Endothelial cell of umbilical vein (primary cell): ENCODE results near the gene IL10. TPM values are rescaled to one million over a fixed set of nuclear protein-coding genes. Genes with fewer than 3 reads are reported as not detected.

Experiments
- BruUV-seq: library from RNA; stranded (reverse); fragments of 400-500 nt; replicated peaks from 2 replicates; lab custom pipeline; 2021; lab: Mats Ljungman, UMichigan
- CTCF ChIA-PET: fragments of 300-600, 350-600 bp; sonication (Branson Sonifier 250); formaldehyde crosslinking; loops from one replicate; lab custom pipeline; 2021; ENCODE audit warnings: antibody characterized with exemption, inconsistent platforms; lab: Charles Lee
- POLR2A ChIA-PET: fragments of 300-600, 350-600 bp; sonication (Branson Sonifier 250); formaldehyde crosslinking; loops from one replicate; lab custom pipeline; 2021; ENCODE audit warnings: antibody characterized with exemption, inconsistent platforms; lab: Charles Lee
- DNase-seq: peaks from one replicate; pipeline ENCODE4 v3.0.0-alpha.2; 2011; ENCODE audit warnings: low read depth, low spot score
- FAIRE-seq: peaks from 2 replicates; lab custom pipeline; 2011; peaks lifted over from hg19 to GRCh38; lab: Jason Lieb, UNC
- H2AFZ ChIP-seq: 2 replicates; pipeline ENCODE4 v1.6.0; 2012; ENCODE audit warnings: low read depth, low read length, control low read depth, inconsistent platforms
- H3K27ac ChIP-seq: 2 replicates; pipeline ENCODE4 v1.5.1; 2011; ENCODE audit warnings: low read depth, mild to moderate bottlenecking, control low read depth, low read length, moderate library complexity; ENCODE audit not compliant: insufficient read depth
- H3K27me3 ChIP-seq, 2 experiments: 2 replicates each; pipeline versions ENCODE4 v1.6.0 to v1.6.1; 2011; ENCODE audit warnings: low read length in 2 of 2, mixed read lengths in 1 of 2; ENCODE audit not compliant: control insufficient read depth in 2 of 2, insufficient read depth in 2 of 2
- H3K36me3 ChIP-seq, 2 experiments: 2 replicates in 1 of 2; 3 replicates in 1 of 2; pipeline ENCODE4 v1.5.1; 2011; ENCODE audit warnings: low read length in 2 of 2, mild to moderate bottlenecking in 1 of 2, moderate library complexity in 1 of 2; ENCODE audit not compliant: control insufficient read depth in 2 of 2, insufficient read depth in 2 of 2; ENCODE audit errors: extremely low read depth in 1 of 2
- H3K4me1 ChIP-seq: 3 replicates; pipeline ENCODE4 v1.5.1; 2011; ENCODE audit warnings: mild to moderate bottlenecking, low read length; ENCODE audit not compliant: control insufficient read depth, insufficient read depth; ENCODE audit errors: extremely low read depth
- H3K4me2 ChIP-seq: 2 replicates; pipeline ENCODE4 v1.6.1; 2011; ENCODE audit warnings: low read length, control low read depth, mixed read lengths; ENCODE audit not compliant: insufficient read depth
- H3K4me3 ChIP-seq, 3 experiments: fragments of 200-600 bp in 1 of 3; sonication (generic), shearing (Covaris generic) in 1 of 3; replicated peaks in 1 of 3; 2 replicates each; pipeline ENCODE4 v1.5.1; 2011 to 2016; ENCODE audit warnings: control low read depth in 3 of 3, low read length in 3 of 3, mild to moderate bottlenecking in 2 of 3, inconsistent platforms in 1 of 3, low read depth in 1 of 3, moderate library complexity in 1 of 3; ENCODE audit not compliant: insufficient read depth in 1 of 3
- H3K79me2 ChIP-seq: 2 replicates; pipeline ENCODE4 v1.6.0; 2012; ENCODE audit warnings: low read length, inconsistent platforms; ENCODE audit not compliant: control insufficient read depth, insufficient read depth
- H3K9ac ChIP-seq: replicated peaks from 2 replicates; pipeline ENCODE3; 2011; ENCODE audit warnings: low read length, control low read depth; ENCODE audit not compliant: insufficient read depth; ENCODE audit errors: extremely low read depth
- H3K9me1 ChIP-seq: replicated peaks from 3 replicates; pipeline ENCODE4 v1.6.0; 2011; ENCODE audit warnings: mild to moderate bottlenecking, low read length; ENCODE audit not compliant: control insufficient read depth, insufficient read depth; ENCODE audit errors: extremely low read depth
- H3K9me3 ChIP-seq: replicated peaks from 2 replicates; pipeline ENCODE4 v1.5.1; 2012; ENCODE audit warnings: low read length, inconsistent platforms; ENCODE audit not compliant: control insufficient read depth, insufficient read depth
- H4K20me1 ChIP-seq: replicated peaks from 2 replicates; pipeline ENCODE3; 2011; ENCODE audit warnings: mild to moderate bottlenecking, low read length; ENCODE audit not compliant: control insufficient read depth, insufficient read depth; ENCODE audit errors: extremely low read depth
- EZH2 ChIP-seq: IDR thresholded peaks from 2 replicates; pipeline ENCODE4 v1.6.1; 2012; ENCODE audit warnings: borderline replicate concordance, low read depth, mild to moderate bottlenecking, moderate library complexity, low read length, inconsistent platforms; ENCODE audit not compliant: severe bottlenecking
- FOS ChIP-seq: IDR thresholded peaks from 2 replicates; pipeline ENCODE4 v1.6.1; 2011; ENCODE audit warnings: mild to moderate bottlenecking, low read length, moderate library complexity, borderline replicate concordance; ENCODE audit not compliant: insufficient read depth
- GATA2 ChIP-seq: IDR thresholded peaks from 2 replicates; pipeline ENCODE4 v1.7.0; 2011; ENCODE audit warnings: low read depth, mild to moderate bottlenecking, moderate library complexity, mixed read lengths, low read length; ENCODE audit not compliant: insufficient read length, insufficient read depth
- JUN ChIP-seq: IDR thresholded peaks from 2 replicates; pipeline ENCODE4 v1.6.1; 2011; ENCODE audit warnings: borderline replicate concordance, low read depth; ENCODE audit not compliant: insufficient read length, insufficient read depth
- MYC ChIP-seq: IDR thresholded peaks from one replicate; pipeline ENCODE4 v1.6.1; 2011; ENCODE audit warnings: mild to moderate bottlenecking, low read depth, low read length
- POLR2A ChIP-seq: IDR thresholded peaks from 2 replicates; pipeline ENCODE4 v1.6.1; 2012; ENCODE audit warnings: low read depth, mild to moderate bottlenecking, control low read depth, low read length
- POLR2AphosphoS5 ChIP-seq: IDR thresholded peaks from 2 replicates; pipeline ENCODE4 v1.6.1; 2012; ENCODE audit warnings: low read depth, mild to moderate bottlenecking, control low read depth, low read length, moderate library complexity; ENCODE audit not compliant: insufficient read depth
- dilution Hi-C: fragments of 300-500 bp; cut with MboI; formaldehyde crosslinking; loops from one replicate; pipeline ENCODE4 v1.15.0; 2019; ENCODE audit warnings: low sequenced_read_pairs; ENCODE audit not compliant: extremely low pct_ligation_motif_present
- intact Hi-C: fragments of 100-400 bp; cut with micrococcal nuclease; formaldehyde crosslinking; loops from one replicate; pipeline ENCODE4 v1.10.0; 2022
- polyA plus RNA-seq, 4 experiments: library from polyadenylated mRNA; depleted of rRNA in 3 of 4; stranded (reverse) in 3 of 4; unstranded in 1 of 4; fragments of >200 nt; gene quantifications; 2 replicates each; pipeline versions ENCODE4 v1.2.1 to v1.2.3, GENCODE V29; 2011 to 2012; ENCODE audit warnings: missing spikeins in 1 of 4
- total RNA-seq: library from RNA; stranded (reverse); gene quantifications from 2 replicates; pipeline ENCODE4 v1.2.3, GENCODE V29; 2021
- TF ChIP-seq, protein P1 (sequence below): IDR thresholded peaks from 2 replicates; pipeline ENCODE4 v1.6.1; 2011; ENCODE audit not compliant: insufficient read depth, insufficient read length
- TF ChIP-seq, protein P2 (sequence below), 2 donors: IDR thresholded peaks; 1 replicate in 1 of 2; 2 replicates in 1 of 2; pipeline ENCODE4 v1.5.1; 2011; ENCODE audit warnings: low read length in 2 of 2, mild to moderate bottlenecking in 2 of 2, moderate library complexity in 2 of 2, control low read depth in 1 of 2, inconsistent platforms in 1 of 2, low read depth in 1 of 2; ENCODE audit not compliant: insufficient read depth in 1 of 2; ENCODE audit errors: extremely low read depth in 1 of 2

IL10 gene
- total and polyA plus RNA-seq, 2 donors (not counting 3 experiments of a cell fraction or from before 2014, with no cell fraction given), result not detected

DNA sequence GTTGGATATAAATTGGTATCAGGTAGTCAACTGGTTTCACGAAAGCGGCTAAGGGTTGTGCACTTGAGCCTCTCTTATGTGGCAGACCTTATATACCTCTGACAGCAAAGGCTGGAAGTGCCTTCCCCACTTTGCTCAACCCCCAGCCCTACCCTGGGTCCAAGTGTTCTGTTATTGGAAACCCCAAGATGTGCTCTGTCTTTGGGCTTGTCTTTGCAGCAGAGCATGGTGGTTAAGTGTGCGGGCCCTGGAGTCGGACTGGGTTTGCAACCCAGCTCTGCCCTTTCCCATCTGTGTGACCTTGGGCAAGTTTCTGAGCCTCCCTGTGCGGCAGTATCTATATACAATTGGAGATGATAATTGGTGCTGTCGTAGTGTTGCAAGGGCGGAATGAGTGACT, 11.2 kb upstream of the IL10 start:
- intact Hi-C loops (no loop called here), dilution Hi-C loops (no loop called here)
- Histone ChIP-seq H3K79me2 (no peaks in the 10 kb centered on the region), H3K4me2 (no peak overlapping the region), H3K4me1 (no peaks in the 10 kb centered on the region), H3K27me3 (peaks cover 2 to 3% of the 10 kb centered on the region in 2 experiments), H2AFZ (no peak overlapping the region), H3K4me3 (no peak overlapping the region), H3K9ac (no peak overlapping the region), H3K9me1 (no peaks in the 10 kb centered on the region), H3K36me3 (no peaks in the 10 kb centered on the region), H3K9me3 (no peaks in the 10 kb centered on the region), H3K27ac (no peak overlapping the region), H4K20me1 (no peaks in the 10 kb centered on the region)
- FAIRE-seq (no peak), DNase-seq (no peak)
- ChIA-PET POLR2A (no interaction called here), CTCF (interaction anchor here (1.3 kb wide), 1 partner anchor 14 kb away, joined by 3 read pairs; no protein-coding TSS in a partner anchor)
- no TSS peak for BruUV-seq
- TF ChIP-seq GATA2 (no peak), EZH2 (no peak), JUN (no peak), POLR2A (no peak), POLR2AphosphoS5 (no peak), MYC (no peak), FOS (no peak)
- TF ChIP-seq, protein P1, sequence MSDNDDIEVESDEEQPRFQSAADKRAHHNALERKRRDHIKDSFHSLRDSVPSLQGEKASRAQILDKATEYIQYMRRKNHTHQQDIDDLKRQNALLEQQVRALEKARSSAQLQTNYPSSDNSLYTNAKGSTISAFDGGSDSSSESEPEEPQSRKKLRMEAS, result no peak
- TF ChIP-seq, protein P2, sequence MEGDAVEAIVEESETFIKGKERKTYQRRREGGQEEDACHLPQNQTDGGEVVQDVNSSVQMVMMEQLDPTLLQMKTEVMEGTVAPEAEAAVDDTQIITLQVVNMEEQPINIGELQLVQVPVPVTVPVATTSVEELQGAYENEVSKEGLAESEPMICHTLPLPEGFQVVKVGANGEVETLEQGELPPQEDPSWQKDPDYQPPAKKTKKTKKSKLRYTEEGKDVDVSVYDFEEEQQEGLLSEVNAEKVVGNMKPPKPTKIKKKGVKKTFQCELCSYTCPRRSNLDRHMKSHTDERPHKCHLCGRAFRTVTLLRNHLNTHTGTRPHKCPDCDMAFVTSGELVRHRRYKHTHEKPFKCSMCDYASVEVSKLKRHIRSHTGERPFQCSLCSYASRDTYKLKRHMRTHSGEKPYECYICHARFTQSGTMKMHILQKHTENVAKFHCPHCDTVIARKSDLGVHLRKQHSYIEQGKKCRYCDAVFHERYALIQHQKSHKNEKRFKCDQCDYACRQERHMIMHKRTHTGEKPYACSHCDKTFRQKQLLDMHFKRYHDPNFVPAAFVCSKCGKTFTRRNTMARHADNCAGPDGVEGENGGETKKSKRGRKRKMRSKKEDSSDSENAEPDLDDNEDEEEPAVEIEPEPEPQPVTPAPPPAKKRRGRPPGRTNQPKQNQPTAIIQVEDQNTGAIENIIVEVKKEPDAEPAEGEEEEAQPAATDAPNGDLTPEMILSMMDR (IDR thresholded peaks at IDR 0.05; ENCODE audit: extremely low read depth in 1 of 2, insufficient read depth in 1 of 2, low read depth in 1 of 2, low read length in 2 of 2), result no peak
